ENCODE results near the gene COP1.

The COP1 gene

GRCh38 chr1:175941164-175941563 is 265.9 kb downstream of the COP1 start:
- peaks cover 5% of the 10 kb centered on the region for H3K36me3 ChIP-seq

GRCh38 chr1:175936736-175937135 is 270.4 kb downstream of the COP1 start:
- Histone ChIP-seq H3K4me3 (ENCODE audit: low read depth, low read length) (no peak overlapping the region), H3K27ac (no peak overlapping the region), H3K36me3 (peaks cover 2% of the 10 kb centered on the region), H3K27me3 (ENCODE audit: insufficient read depth, low read depth, severe bottlenecking) (no peaks in the 10 kb centered on the region), H3K9me3 (ENCODE audit: severe bottlenecking) (no peaks in the 10 kb centered on the region)
- no peak for DNase-seq
- TF ChIP-seq, protein P1, sequence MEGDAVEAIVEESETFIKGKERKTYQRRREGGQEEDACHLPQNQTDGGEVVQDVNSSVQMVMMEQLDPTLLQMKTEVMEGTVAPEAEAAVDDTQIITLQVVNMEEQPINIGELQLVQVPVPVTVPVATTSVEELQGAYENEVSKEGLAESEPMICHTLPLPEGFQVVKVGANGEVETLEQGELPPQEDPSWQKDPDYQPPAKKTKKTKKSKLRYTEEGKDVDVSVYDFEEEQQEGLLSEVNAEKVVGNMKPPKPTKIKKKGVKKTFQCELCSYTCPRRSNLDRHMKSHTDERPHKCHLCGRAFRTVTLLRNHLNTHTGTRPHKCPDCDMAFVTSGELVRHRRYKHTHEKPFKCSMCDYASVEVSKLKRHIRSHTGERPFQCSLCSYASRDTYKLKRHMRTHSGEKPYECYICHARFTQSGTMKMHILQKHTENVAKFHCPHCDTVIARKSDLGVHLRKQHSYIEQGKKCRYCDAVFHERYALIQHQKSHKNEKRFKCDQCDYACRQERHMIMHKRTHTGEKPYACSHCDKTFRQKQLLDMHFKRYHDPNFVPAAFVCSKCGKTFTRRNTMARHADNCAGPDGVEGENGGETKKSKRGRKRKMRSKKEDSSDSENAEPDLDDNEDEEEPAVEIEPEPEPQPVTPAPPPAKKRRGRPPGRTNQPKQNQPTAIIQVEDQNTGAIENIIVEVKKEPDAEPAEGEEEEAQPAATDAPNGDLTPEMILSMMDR (IDR thresholded peaks at IDR 0.05; ENCODE audit: low read depth, low read length) = no peak

More at GRCh38 chr1:175941164-175941563, 265.9 kb downstream of the COP1 start:
- Histone ChIP-seq H3K27me3 (ENCODE audit: insufficient read depth, low read depth, severe bottlenecking) (no peaks in the 10 kb centered on the region), H3K27ac (no peak overlapping the region), H3K9me3 (ENCODE audit: severe bottlenecking) (no peaks in the 10 kb centered on the region), H3K4me3 (ENCODE audit: low read depth, low read length) (no peak overlapping the region)
- no peak for DNase-seq
- TF ChIP-seq, protein P1 (IDR thresholded peaks at IDR 0.05; ENCODE audit: low read depth, low read length) = no peak

DNA sequence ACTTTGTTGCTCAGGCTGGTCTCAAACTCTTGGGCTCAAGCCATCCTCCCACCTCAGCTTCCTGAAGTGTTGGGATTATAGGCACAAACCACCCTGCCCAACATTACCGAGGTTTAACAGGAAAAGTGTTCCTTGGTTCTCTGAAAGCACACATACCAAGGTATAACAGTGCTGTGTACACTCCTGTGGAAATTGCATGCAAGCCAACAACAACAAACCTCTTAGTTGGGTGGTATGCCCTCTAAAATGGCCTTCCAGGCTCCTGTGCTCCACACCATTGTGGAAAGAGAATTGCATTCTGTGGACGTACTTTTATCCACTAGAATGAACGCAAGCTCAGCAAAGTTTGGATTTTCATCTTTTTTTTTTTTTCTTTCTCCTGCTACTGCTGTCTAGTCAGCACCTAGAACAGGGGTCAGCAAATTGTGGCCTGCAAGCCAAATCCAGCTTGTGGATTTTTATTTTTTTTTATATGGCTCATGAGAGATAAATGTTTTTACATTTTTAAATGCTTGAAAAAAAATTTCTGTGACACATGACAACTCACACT is 271.4 kb downstream of the COP1 start:
- TF ChIP-seq, protein P1 (IDR thresholded peaks at IDR 0.05; ENCODE audit: low read depth, low read length) = no peak

GRCh38 chr1:175935166-175935565 is 271.9 kb downstream of the COP1 start:
- TF ChIP-seq, protein P1 (IDR thresholded peaks at IDR 0.05; ENCODE audit: low read depth, low read length) = no peak
- no peaks in the 10 kb centered on the region; the same call in none of the 2 replicates for H3K36me3 ChIP-seq
- no peak overlapping the region for H3K27ac ChIP-seq

More for the DNA sequence above, 271.4 kb downstream of the COP1 start:
- H3K27ac ChIP-seq = no peak overlapping the region
- no peaks in the 10 kb centered on the region for H3K27me3 ChIP-seq (ENCODE audit: insufficient read depth, low read depth, severe bottlenecking)
- no peak overlapping the region for H3K4me3 ChIP-seq (ENCODE audit: low read depth, low read length)
- H3K36me3 ChIP-seq = no peaks in the 10 kb centered on the region; the same call in none of the 2 replicates
- no peaks in the 10 kb centered on the region for H3K9me3 ChIP-seq (ENCODE audit: severe bottlenecking)
- no peak for DNase-seq

DNA sequence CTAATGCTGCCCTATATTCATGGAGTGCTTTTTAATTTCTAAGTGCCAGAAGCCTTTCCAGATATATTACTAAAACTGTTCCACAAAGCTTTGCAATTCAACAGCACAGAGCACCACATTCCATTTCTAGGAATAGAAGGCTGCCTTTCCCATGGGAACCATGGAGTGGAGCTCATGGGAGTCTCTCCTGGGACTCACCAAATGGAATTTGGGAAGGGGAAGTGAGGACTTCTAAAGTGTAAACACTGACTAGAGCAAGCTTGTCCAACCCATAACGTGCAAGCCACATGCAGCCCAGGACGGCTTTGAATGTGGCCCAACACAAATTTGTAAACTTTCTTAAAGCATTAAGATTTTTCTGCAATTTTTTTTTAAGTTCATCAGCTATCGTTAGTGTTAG is 273.3 kb downstream of the COP1 start:
- Histone ChIP-seq H3K27me3 (ENCODE audit: insufficient read depth, low read depth, severe bottlenecking) (no peaks in the 10 kb centered on the region), H3K36me3 (no peaks in the 10 kb centered on the region), H3K9me3 (ENCODE audit: severe bottlenecking) (peaks cover 2% of the 10 kb centered on the region), H3K4me3 (ENCODE audit: low read depth, low read length) (no peak overlapping the region), H3K27ac (no peak overlapping the region)
- no peak for DNase-seq
- TF ChIP-seq, protein P1 (IDR thresholded peaks at IDR 0.05; ENCODE audit: low read depth, low read length) = no peak

More at GRCh38 chr1:175935166-175935565, 271.9 kb downstream of the COP1 start:
- H3K4me3 ChIP-seq (ENCODE audit: low read depth, low read length) = no peak overlapping the region
- no peak for DNase-seq
- no peaks in the 10 kb centered on the region for H3K9me3 ChIP-seq (ENCODE audit: severe bottlenecking)
- no peaks in the 10 kb centered on the region for H3K27me3 ChIP-seq (ENCODE audit: insufficient read depth, low read depth, severe bottlenecking)

- Histone ChIP-seq H3K36me3 (no peaks in the 10 kb centered on the region), H3K27me3 (ENCODE audit: insufficient read depth, low read depth, severe bottlenecking) (no peaks in the 10 kb centered on the region), H3K9me3 (ENCODE audit: severe bottlenecking) (peaks cover 3% of the 10 kb centered on the region), H3K27ac (no peak overlapping the region), H3K4me3 (ENCODE audit: low read depth, low read length) (no peak overlapping the region)
- TF ChIP-seq, protein P1 (IDR thresholded peaks at IDR 0.05; ENCODE audit: low read depth, low read length) = no peak
- no peak for DNase-seq
Measured at GRCh38 chr1:175927944-175928343, 279.1 kb downstream of the COP1 start.
